ENCODE measurements around the gene IL26. TPM values are rescaled to one million over a fixed set of nuclear protein-coding genes. Genes with fewer than 3 reads are reported as not detected.
A peak's percentile ranks its signal among the peaks of the same experiment; 100 is the strongest.
"Not testable (repeated sequence)": the region's sequence is repeated elsewhere in the genome, so short reads cannot be mapped to it uniquely, and the experiment has no call there.

IL26 gene
- total RNA-seq, 1 experiment from 2014 or later = not detected

DNA sequence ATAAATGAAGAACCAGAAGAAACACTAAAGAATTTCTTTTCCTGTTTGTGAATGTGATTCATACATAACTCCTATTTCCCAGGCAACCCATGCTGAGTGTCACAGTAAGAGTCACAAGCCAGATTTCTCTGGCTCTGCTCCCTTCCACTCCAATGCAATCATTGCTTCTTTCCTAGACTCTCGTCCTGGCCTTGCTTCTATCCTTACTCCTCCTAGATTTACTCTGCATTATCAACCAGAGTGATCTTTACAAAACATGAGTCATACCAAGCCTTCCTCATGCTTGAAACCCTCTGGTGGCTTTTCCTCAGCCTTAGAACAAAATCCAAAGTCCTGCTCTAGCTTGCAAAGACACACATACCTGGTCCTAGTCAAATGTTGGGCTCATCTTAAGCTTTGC lies 14.5 kb upstream of the IL26 start:
- peak; percentile 81 for DNase-seq (ENCODE audit: low read depth)

DNA sequence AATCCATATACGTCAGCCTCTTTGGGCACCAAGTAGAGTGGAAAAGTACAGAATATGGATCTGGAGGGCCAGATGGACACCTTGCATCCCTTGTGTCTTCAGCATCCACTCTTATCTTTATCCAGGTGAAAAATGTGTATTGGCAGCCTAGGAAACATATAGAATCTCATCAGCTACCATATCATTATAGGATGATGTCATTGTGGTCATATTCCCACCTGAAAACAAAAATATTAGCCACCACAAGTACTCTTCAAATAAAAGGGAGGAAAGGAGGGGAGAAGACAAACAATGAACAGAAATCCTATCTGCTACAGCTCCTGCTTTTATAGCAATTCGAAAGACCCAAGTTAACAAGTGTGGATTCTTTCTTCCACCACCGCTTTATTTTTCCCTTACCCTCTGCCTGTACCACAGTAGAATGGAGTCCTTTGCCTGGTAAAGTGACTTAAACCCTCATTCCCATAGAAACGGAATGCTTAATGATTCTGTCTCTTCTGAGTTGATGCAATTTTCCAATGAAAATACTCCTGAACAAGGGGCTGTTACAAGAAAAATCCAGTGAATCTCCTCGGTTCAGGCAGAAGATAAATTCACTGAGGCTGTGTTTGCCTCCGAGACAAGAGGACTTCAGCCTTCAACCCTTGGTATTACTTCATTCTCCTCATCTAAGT lies 13.8 kb upstream of the IL26 start:
- DNase-seq (ENCODE audit: low read depth) = no peak

DNA sequence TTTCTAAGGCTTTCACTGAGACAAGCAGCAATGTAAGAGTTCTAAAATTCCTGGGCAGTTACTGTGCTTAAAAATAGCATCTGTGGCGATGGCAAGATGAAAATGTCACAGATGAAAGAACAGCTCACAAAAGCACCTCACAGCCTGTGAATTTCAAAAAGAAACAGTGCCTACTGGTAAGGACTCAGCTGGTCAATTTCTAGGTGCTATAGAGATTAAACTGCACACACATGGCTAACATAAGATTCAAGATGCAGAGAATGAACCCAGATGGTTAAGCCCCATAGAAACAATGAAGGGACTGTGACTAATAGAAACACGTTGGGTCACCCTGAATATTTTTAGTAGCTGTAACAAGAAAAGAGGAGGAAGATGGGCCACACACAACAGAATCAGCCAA lies 12.0 kb upstream of the IL26 start:
- DNase-seq (ENCODE audit: low read depth) = peak; percentile 24

DNA sequence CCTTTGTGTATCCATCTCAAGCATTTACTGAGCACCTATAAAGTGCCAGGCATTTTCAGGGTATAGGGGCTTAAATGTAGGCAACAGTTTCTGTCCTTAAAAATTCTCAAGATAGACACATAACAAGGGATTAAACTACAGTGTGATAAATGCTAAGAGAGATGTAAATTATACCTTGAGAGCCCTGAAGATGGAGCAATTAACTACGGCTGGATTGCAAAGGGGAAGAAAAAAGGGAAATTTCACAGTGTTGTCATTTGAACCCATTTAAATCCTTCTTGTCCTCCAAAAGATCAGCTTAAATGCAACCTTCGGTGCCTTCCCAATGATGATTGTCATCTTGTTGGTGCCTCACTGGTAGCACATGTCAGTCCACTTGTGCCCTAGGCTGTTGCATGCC lies 11.5 kb upstream of the IL26 start:
- peak; percentile 7 for DNase-seq (ENCODE audit: low read depth)

DNA sequence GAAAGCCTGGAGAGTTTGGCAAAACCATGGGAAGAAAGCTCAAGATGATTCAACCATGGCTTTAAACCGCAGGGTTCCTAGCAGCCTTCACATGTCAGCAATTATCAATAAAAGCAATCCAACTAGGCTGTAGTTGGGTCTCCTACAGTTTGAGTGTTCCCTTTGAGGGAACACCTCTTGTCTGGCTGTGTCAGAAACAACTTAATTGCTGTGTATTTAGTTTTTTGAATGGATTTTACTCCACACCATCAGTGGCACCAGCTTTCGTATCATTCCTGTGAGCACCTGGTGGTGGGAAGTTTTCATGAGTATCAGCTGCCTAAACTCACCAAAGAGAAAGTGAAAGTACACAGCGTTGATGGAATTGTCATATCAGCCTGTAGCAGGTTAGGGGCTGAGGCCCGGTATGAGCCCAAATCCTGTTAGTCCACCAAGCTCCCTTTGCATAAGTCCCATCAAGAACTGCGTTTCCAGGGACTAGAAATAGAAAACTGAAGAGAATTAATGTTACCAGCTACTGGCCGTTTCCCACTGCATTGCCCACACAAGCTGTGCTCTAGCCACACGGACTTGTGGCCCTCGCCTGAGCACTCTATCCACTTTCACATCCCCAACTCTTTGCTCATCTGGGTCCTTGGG lies 10.9 kb upstream of the IL26 start:
- DNase-seq (ENCODE audit: low read depth) = peak; percentile 56

DNA sequence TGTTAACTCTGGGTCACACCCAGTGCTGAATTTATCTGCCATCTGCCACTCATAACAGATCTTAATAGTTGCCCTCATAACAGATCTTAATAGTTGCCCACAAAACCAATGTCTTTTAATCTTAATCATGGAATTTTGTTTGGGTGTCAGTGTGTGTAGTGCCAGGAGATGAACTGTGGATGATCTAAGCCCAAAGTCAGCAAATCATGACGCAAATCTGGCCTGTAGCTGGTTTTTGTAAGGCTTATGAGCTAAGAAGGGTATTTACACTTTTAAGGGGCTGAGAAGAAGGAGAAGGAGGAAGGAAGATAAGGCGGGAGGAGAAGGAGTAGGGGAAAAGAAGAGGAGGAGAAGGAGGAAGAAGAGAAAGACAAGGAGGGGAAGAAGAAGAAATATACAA lies 10.0 kb upstream of the IL26 start:
- DNase-seq (ENCODE audit: low read depth) = no peak

DNA sequence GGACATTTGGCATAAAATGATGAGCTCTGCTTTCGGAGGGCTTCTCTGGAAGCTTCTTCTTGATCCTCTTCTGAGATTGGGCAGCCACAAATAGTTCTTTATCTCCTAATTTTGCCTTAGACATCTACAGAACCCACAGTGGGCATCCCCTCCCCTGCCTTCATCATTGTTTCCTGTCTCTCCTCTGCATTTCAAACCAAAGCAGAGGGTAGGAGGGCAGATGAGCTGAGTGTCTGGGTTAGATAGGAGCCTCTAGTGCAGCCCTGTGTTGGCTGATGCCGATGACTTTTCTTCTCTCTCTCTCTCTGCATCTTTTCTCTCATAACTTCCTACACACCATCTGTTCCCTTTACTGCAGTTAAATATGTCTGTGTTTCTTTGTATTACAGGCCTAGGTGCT lies 8.5 kb upstream of the IL26 start:
- no peak for DNase-seq (ENCODE audit: low read depth)

DNA sequence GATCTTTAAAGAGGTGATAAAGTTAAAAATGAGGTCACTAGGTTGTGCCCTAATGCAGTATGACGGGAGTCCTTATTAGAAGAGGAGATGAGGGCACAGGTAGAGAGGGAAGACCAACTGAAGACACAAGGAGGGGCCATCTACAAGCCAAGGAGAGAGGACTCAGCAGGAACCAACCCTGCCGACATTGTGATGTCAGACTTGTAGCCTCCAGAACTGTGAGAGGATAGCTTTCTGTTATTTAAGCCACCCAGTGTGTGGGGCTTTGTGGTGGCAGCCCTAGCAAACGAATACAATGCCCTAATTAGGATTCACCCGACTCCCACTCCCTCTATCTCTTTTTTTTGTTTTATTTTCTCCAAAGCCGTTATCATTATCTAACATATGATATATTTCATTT lies 7.9 kb upstream of the IL26 start:
- no peak for DNase-seq (ENCODE audit: low read depth)

DNA sequence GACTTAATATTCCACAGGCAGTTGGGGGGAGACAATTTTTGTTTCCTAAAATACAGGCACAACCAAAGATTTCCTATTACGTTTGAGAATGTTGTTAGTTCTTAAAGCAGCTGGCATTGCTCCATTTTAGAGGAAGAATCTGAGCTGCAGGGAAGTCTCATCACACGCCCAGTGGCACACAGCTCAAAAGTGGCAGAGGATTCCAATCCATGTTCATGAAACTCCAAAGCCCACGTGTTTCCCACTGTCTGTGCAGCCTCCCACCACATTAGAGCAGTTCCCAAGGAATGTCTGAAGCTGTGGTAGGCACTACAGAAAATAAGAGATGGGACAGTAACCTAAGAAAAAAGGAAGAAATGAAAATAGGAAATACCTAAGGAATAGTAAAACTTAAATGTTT lies 6.1 kb upstream of the IL26 start:
- DNase-seq (ENCODE audit: low read depth) = no peak

DNA sequence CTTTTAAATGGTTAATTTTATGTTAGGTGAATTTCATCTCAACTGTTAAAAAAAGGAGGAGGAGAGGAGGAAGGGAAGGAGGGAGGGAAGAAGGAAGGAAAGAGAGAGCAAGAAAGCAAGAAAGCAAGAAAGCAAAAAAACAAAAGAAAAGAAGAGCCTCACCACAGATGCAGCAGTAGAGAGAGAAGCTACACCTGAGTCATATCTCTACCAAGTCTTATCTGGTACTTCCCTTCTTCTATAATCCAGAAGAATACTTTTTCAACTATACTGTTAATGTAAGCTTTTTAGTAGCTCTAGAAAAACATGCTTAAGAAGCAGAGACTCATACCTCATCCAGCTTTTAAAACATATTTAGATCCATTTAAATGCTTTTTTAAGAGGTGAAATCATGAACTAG lies 5.6 kb upstream of the IL26 start:
- no peak for DNase-seq (ENCODE audit: low read depth)

DNA sequence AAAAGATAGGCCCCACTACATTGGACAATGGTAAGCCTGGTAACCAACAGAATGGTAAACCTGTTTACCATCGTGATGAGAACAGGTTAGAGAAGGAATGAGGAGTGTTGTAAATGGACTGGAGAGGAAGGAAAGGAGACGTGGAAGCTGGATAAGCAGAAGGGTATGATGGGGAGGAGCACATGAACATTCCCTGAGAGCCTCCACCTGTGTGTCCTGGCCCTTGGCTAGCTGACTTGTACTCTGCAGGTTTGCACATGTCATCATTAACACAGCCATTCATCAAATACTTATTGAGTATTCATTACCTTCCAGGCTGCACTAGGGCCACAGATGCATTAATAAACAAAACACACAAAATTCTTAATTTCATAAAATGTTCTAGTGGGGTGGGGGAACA lies 4.3 kb upstream of the IL26 start:
- no peak for DNase-seq (ENCODE audit: low read depth)

DNA sequence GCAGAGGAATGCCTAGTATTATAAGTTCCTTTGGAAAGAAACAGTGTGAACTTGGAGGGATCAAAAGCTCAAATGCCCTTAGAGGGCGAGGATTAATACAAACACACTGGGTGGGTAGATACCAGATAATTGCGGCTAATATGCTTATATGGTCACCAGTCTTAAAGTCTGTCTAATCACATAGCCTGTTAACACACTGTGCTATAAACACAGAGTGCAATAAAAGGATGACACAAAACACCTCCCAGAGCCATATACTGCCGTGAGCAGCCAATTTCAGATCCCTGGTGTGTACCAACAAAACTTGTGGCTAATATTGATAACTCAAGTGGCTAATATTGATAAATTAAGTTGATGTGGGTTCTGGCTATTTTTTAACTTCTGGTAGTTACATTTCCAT lies 1.7 kb upstream of the IL26 start:
- DNase-seq (ENCODE audit: low read depth) = no peak

DNA sequence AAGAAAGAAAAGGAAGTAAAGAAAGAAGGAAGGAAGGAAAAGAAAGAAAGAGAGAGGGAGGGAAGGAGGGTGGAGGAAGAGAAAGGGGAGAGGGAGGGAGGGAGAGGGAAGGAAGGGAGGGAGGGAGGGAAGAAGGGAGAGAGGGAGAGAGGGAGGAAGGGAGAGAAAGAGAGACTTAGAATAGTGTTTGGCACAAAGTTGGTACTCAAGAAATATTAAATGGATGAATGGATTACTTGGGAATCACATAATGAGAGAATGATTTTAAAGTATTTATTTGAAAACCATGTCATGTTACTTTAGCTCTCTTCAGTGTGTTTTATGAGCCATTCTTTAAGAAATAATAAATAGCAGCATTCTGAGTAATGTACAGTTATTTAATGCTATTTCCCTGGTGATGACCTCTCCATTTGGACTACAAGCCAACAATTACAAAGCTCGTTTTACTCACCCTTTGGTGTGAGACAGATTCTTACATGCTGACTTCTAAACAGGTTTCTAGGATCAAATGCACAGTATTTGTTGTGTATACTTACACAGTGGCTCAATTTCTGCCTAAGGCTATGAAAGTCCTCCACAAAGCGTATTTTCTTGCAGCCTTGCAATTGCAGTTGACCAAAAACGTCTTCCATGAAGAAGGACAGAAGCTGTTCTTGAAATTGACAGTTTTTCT lies 861 bp downstream of the IL26 start:
- no peak for DNase-seq (ENCODE audit: low read depth)

DNA sequence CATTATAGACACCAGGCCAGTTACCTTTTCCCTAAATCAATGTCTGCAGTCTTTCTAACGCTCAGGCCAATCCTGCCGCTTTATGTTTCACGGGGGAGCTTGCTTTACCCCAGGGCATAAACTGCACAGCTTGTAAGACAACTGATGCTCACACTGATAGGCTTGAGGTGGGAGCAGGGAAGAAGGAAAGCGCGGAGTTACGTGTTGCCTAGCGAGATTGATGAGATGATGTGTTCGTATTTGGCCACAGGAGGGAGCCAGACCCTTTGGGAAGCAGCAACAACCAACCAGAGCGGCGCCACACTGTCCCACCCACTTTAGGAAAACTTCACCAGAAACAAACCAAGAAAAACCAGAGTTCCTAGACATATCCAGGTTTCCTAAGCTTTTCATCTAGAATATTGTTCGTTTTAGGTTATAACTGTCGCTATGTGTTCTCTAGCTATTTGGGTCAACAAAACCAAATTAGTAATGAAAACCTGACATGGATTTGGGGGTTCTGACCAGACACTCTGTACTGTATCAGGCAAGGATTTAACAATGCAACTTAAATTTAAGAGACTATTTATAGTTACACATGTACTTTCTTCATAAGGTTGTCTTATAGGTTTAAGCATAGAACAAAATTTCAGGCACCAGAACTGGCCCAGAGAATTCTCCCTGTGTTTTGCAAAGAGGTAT lies 2.4 kb downstream of the IL26 start:
- peak; percentile 76 for DNase-seq (ENCODE audit: low read depth)

DNA sequence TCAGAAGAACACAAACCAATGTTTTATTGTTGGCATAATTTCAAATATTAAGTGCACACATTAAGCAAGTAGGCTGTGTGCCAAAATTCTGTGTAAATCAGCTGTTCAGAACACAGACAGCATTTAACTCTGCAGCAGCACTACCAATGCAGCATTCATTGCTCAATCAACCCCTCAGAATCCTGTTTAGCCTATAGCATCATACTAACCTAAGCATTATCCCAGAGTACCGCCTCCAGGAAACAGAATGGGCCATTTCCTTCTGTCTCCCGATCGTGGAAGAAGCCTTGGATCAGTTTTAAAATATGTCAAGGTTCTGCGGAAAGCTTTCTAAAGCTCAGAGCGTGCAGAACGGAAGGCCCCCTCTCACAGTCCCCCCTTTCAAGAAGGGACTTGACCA lies 3.3 kb downstream of the IL26 start:
- DNase-seq (ENCODE audit: low read depth) = no peak

DNA sequence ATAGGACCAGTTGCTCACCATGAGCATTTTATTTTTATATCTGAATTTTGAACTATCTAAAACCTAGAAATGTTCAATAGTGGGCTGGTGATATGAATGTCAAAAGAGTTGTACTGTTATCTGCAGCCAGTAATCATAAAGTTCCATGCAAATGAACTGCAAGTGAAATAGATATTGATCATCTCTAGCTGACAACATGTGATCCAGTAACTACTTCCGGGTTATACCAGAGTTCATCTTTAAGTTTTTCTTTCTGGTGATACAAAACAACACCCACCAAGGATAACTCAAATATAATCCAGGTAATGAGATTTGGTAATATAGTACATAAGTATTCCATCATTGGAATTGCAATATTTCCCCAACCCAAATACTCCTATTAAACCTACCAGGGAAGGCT lies 4.1 kb downstream of the IL26 start:
- DNase-seq (ENCODE audit: low read depth) = no peak

DNA sequence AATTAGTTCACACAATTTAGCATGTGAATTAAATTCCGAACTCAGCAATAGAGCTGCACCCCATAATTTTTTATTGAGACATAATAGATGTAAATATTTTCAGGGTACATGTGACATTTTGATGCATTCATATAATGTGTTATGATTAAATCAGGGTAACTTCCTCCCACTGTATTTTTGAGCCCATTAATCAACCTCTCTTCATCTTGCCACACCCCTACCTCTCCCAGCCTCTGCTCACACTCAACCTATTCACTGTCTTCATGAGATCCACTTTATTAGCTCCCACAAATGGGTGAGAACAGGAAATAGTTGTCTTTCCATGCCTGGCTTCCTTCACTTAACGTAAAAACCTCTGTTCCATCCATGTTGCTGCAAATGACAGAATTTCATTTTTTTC lies 14.7 kb downstream of the IL26 start:
- DNase-seq (ENCODE audit: low read depth) = no peak

DNA sequence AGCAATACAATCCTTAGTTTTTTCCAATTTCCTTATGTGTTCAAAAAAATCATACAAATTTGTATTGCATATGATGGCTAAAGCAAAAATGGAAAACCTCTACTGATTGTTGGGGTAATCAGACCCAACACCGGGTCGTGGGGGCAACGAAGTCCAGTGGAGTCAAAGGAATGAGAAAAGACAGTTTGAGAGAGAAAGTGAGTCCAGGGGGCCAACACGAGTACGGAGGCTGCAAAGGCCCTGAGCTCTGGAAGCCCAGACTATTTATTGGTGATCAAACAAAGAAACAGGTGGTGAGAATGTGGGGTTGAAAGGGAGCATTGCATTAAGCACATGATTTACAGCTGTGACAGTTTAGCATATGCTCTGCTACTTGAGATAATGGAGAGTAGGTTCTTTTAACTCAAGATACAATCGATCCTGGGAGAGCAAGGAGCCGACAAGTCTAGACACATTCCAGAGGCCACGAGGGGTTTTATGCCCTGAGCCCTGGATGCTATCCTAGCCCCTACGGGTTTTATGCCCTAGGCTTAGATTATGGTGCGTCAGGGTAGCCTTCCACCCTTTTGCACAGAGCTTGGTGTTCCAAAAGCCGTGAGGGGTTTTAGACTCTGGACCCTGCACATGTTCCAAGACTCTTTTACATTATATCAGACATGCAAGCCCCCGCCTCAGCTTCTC lies 16.4 kb downstream of the IL26 start:
- DNase-seq (ENCODE audit: low read depth) = not testable (repeated sequence)

DNA sequence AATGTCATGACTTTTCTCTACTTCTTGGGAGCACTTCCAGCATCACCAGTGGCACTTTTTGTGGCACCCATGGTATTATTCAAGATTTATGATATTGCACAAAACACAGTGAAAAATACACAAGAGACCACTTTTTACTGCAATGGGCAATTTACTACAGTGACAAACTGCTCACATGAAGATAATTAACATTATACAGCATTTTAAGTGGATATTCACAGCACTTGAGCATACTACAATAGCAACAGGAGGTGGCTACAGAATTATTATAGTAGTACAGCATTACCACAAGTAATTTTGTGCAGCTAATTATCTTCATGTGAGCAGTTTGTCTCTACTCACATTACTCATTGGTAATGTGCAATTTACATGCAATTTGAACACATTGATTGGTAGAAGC lies 18.3 kb downstream of the IL26 start:
- DNase-seq (ENCODE audit: low read depth) = no peak

DNA sequence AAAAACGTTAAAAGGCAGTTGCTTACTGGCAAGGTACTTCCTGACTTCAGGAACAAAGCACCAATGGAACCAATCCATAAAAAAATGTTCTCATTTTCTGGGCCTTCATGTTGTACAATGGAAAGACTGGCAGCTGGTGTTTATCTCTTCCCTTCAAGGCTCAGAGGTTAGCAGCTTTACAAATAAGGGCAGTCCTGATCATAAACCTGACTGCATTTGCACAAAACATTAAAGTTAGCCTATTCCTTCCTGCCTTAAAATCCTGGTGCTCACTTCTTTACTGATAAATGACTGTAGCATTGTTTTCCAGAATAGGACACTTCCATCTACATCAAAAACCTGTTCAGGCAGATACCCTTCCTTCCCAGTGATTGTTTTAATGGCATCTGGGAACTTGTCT lies 19.2 kb downstream of the IL26 start:
- DNase-seq (ENCODE audit: low read depth) = no peak

DNA sequence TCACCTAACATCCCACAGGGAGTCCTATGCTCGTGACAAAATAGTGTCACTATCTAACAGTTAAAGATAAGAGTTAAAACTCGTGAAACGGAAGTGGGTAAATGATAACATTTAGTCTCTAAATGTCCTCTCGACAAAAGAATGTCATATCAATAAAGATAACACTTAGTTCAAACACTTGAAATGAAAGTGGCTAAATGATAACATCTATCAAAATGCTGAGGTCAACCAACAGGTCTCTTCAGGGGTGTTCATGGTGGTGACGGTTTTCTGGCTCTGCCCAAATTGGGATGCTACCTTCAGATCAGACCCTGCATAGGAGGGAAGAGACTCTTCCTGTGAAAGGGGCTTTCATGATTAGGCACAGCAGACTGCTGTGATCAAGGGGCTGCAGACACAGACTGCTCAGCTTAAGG lies 22.1 kb downstream of the IL26 start:
- DNase-seq (ENCODE audit: low read depth) = no peak

DNA sequence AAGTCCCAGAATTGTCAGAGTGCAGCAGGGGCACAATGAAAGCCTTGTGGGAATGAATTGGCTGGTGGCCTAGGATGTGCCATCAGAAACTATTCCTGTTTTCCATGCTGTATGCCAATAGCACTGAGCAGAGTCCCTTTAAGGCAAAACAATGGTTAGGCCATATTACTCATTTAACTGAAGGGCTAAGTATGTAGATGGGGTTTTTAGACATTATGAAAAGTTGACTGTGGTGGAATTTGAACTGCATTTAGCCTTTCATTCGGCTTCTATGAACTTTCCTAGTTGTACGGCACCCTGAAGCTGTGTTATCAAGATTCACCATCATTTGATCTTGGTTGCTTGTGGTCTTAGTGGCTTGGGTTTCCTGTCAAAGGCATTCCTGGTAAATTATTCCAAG lies 24.8 kb downstream of the IL26 start:
- peak; percentile 82 for DNase-seq (ENCODE audit: low read depth)

Data from RPMI7951 (cell line).